Measurements from ENCODE around the gene FAF2.
"Not testable (repeated sequence)": the region's sequence is repeated elsewhere in the genome, so short reads cannot be mapped to it uniquely, and the experiment has no call there.

FAF2 gene

DNA sequence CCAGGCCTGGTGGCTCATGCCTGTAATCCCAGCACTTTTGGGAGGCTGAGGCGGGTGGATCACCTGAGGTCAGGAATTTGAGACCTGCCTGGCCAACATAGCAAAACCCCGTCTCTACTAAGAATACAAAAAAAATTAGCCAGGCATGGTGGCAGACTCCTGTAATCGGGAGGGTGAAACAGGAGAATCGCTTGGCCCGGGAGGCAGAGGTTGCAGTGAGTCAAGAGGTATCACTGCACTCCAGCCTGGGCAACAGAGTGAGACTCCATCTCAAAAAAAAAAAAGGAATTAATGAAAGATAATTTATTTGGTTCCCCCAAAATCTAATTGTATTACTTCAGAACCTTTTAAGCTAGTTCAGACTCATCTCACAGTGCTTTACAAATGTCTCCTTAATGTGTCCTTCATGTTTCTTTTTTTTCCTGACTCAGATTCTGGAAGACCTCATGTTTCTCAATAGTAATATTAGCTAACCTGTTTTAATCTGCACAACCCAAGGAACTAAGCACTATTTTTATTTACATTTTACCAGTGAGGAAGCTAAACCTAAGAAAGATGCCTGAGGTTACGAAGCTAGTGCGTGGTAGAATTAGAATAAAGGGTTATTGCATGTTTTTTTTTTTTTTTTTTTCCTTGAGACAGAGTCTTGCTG is 15.1 kb downstream of the FAF2 start:
- no peak for DNase-seq

DNA sequence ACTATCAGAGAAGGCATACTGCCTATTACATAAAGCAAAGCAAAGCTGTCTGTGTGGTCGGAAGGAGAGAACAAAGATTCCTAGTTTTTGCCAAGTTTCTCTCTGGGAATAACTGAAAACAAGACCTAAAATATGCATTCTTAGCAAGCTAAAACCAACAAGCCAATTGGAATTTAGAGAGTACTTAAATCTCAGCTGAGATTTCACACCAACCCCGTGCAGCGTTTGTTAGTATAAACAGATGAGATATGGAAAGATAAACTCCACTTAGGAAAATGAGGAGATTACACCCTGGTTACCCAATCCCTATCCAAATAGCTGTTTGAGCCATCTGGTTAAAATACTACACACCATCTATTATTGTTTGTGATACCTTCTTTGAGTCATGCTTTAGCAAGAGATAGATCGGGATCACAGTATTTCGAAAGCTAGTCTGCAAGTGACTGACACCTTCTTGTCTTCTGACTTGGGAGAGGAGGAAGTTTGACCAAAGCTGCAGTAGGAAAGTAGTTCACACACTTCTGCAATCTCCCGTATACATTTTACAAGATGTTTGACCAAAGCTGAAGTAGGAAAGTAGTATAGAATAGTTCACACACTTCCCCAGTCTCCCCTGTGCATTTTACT is 18.2 kb downstream of the FAF2 start:
- DNase-seq, result no peak

DNA sequence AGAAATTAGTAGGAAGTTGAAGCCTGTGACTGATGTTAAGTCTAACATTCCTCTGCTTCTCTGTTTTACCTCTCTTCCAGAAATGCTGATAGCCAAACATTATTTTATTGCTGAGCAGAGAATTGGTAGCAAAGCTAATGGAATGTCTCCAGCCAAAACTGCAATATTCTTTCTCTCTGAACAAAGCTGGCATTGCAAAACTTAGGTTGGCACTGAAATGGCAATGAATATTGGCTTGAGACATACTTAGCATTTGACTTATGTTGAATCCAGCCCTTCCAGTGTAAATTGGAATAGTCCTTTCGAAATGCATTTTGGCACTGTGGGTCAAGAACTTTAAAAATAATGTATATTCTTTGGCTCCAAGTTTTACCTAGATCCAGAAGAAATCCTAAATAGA is 21.1 kb downstream of the FAF2 start:
- DNase-seq, result no peak

DNA sequence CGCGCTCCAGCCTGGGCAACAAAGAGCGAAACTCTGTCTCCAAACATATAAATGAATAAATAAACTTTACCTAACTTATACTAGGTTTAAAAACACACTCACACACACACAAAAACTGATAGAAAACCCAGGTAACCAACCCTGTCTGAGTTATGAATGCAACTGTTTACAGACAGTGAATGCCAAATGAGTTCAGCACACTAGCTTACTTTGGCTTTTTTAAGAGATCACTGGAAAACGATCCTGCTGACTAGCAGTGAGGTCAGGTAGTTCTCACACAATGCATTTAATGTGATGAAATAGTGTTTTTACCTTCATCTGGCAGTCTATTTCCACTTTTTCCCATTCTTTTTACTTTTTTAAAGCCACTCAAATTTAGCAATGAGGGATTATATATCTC is 22.4 kb downstream of the FAF2 start:
- DNase-seq, result no peak

DNA sequence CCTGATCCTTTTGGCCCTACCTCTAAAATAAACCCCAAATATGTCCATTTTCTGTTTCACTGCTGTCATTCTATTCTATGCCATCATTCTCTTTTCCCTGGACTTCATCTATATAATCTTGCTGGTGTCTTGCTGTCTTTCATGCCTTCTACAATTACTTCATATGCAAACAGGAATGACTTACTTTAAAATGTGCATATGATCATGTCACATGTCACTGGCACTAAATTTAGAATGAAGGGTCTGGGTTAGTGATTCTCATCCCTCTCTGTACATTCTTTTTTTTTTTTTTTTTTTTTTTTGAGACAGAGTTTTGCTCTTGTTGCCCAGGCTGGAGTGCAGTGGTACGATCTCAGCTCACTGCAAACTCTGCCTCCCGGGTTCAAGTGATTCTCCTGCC is 22.9 kb downstream of the FAF2 start:
- DNase-seq, result no peak

DNA sequence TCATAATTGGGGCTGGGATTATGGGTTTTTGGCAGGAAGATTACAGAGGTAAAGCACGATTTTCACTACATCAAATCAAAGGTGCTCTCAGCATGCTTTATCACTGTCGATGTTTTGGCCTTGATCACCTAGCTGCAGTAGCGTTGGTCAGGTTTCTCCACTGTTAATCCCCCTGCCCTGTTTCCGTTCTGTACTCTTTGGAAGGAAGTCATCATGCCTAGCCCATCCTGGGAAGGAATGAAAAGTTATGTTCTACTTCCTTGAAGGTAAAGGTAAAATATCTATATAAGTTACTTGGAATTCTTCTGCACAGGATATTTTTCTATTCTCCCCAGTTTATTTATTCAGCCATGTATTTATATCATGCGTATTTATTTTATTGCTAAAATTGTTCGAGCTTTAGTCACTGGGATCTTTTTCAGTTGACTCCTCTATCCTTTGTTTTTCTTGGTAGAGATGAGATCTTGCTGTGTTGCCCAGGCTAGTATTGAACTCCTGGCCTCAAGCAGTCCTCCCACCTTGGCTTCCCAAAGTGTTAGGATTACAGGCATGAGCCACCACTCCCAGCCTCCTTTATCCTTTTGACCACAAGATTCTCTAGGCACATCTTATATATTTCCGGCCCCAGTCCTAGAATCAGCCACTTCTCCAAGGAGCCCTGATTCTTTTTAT is 25.3 kb downstream of the FAF2 start:
- DNase-seq, result no peak

DNA sequence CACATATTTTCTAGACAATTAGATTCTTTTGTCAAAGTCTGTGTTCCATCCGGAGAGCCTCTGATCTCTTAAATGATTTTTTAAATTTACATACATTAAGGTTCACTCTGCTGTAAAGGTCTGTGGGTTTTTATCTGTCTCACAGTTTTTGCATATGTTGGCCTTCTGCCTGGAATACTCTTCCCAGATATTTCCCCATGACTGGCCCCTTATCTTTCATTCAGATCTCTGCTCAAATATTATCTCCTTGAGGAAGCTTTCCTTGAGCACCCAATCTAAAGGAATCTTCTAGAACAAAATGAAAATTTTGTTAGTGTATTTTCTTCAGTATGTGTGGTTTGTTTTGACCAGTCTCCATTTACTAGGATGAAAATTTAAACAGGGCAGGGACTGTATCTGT is 26.3 kb downstream of the FAF2 start:
- no peak for DNase-seq

DNA sequence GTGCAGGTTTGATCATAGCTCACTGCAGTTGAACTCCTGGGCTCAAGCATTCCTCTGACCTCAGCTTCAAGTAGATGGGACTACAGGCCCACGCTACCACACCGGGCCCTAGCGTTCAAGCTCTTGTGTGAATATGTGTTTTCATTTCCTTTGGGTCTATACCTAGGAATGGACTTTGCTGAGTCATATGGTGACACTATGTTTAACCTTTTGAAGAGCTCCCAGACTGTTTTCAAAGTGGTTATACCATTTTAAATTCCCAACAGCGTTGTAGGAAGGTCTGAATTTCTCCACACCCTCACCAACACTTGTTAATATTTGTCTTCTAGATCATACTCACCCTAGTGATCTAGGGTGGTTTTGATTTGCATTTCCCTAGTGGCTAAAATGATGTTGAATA is 33.5 kb downstream of the FAF2 start:
- DNase-seq, result no peak

DNA sequence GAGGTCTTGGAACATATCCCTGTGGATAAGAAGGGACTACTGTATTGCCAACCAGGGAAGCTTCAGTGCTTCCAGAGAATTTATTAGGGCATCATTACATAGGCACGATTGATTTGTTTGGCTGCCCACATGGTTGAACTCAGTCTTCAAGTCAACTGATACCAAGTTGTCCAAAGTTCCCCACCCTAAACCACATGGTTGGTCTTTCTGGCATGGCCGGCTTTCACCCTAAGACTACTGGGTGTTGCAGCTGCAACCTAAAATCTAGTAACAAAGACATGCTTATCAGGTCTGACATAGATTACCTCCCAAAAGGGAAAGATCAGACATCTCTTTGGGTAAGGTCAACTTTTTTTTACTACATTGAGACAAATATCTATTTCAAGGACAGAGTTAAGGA is 37.0 kb downstream of the FAF2 start:
- no peak for DNase-seq

DNA sequence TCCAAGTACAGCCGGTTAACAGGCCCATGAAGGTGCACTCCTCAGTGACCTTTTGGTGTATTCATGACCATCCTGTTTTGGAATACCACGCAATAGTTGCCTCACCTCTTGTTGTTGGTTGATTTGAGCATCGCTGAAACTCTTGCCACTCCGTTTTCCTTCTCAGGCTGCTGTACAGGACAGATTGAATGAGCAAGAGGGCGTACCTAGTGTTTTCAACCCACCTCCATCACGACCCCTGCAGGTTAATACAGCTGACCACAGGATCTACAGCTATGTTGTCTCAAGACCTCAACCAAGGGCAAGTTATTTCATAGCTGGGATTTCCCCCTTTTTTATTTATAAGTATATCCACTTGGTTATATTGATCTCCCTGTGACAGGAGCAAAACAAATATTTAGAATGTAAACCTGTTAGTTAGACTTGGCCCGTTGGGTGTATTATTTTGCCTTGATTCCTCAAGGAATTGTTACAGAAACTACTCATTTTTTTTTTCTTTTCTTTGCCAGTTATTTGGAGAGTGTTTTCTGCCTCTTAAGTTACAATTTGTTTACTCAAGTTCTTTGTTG is 38.1 kb downstream of the FAF2 start:
- no peak for DNase-seq

DNA sequence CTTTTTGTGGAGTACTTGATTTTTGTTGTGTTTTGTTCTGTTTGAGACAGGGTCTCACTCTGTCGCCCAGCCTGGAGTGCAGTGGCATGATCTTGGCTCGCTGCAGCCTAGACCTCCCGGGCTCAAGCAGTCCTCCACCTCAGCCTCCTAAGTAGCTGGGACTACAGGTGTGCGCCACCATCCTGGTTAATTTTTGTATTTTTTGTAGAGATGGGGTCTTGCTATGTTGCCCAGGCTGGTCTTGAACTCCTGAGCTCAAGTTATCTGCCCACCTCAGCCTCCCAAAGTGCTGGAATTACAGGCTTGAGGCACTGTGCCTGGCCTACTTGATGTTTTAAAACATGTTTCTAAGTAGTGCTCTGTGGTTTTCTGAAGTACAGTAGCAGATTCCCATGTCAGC is 39.0 kb downstream of the FAF2 start:
- not testable (repeated sequence) for DNase-seq

DNA sequence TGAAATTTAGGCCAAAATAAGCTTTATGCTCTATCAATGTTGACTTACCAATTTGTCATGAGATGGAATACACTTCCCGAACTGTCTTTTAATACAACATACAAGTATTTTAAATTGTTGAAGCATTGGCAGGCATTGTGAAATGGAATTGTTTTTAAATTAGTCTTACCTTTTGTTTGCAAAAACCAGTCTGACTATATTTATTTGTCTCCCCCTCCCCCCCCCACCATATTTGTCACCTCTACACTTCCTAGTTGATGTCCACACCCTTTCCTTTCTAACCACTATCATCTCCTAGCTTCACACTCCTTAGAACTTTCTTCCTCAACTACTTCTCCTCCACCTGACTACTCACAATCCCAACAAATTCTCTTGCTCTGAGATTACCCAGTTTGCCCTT is 40.9 kb downstream of the FAF2 start:
- no peak for DNase-seq

DNA sequence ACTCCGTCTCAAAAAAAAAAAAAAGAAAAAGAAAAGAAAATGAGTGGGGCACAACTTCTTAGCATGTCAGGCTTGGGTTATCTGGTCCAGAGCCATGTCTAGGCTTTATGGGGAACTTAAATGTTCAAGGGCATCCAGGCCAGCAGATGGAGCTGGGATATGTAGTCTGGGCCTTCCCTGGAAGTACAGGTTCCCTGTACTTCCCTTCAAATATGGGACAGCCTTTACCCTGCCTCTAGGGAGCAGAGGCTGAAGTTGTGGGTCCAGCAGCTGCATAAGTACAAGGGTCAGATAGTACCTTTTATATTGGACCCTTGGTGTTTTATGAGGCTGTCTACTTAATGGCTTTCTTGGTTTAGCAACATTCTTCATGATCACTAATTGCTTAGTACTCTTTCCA is 42.1 kb downstream of the FAF2 start:
- no peak for DNase-seq

DNA sequence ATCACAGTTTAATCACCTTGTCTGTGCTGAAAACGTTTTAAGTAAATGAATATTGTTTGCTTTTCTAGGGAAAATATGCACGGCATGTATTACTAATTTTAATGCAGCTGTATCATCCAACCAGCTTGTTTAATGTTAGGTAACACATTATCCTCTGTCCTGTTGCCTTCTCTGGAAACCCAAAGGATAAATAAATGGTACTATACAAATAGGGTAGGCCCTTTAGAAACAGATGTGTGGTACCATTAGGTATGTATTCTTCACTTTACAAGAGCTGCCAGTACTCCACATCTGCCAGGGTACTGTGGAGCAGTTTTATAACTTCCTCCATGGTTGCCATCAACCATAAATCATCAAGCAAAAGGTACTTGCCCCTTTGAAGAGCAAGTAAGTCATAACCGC is 42.9 kb downstream of the FAF2 start:
- DNase-seq, result no peak

DNA sequence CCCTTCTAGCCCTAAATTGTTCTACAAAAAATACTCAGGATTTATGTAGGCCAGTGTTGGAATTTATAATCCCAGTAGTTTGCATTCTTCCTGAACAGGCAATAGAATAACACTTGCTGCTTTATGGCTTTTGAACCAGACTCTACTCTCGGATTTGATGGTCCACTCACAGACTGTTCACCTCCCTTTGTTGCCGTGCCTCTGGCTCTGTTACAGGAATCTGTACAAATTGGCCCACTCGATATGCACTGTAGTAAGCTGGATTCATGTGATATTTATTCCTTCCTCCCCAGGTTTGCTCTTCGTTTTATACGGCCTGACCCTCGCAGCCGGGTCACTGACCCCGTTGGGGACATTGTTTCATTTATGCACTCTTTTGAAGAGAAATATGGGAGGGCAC is 43.7 kb downstream of the FAF2 start:
- DNase-seq, result no peak

DNA sequence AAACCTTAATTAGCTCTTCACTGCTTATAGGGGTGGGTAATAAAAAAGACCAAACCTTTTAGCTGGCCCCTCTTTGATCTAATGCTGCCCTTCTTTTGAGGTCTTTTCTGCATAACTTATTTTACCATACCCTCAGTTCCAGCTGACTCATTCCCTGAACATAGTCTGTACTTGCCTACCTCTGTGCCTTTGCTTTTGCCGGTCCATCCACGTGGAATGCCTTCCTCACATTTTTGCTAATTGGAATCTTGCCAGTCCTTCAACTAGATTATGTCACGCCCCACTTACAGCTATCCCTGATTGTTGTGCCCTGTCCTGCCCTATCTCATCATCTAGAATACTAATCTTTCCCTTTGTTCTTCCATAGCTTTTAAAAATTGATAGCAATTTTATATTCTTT is 44.2 kb downstream of the FAF2 start:
- no peak for DNase-seq

DNA sequence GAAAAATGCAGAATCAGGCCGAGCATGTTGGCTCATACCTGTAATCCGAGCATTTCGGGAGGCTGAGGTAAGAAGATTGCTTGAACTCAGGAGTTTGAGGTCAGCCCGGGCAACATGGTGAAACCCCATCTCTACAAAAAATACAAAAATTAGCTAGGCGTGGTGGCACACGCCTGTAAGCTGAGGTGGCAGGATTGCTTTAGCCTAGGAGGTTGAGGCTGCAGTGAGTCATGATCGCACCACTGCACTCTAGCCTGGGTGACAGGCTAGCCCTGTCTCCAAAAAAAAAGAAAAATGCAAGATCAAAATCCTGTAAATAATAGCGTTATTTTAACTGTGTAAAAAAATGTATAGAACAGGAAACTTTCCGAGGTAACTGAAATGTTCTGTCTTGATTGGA is 49.7 kb downstream of the FAF2 start:
- no peak for DNase-seq

DNA sequence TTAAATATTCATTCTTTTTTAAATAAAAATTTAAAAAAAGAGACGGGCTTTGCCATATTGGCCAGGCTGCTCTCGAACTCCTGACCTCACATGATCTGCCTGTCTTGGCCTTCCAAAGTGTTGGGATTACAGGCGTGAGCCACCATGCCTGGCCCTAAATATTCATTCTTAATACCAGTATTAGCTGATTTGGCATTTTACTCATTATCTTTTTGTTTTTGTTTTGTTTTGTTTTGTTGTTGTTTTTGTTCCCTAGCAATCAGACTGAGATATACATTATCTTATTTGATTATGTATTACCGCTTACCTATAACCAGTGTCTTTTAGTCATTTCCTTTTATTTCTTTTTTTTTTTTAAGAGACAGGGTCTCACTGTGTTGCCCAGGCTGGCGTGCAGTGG is 51.1 kb downstream of the FAF2 start:
- no peak for DNase-seq

DNA sequence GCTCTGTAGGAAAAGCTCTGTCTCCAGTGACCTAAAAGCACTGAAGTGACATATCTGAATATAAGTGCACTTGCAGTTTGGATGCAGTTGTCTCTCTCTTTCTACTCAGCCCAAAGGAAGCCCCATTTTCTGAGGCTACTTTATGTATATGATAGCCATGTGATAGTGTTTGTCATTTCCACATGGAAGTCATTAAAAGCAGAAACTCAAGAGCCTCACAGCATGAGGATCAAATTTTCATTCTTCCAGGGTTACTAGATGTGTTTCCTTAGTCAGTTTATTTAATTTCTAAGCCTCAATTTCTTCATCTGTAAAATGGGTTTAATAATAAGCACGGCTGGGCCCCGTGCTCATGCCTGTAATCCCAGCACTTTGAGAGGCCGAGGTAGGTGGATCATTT is 52.3 kb downstream of the FAF2 start:
- DNase-seq, result no peak

DNA sequence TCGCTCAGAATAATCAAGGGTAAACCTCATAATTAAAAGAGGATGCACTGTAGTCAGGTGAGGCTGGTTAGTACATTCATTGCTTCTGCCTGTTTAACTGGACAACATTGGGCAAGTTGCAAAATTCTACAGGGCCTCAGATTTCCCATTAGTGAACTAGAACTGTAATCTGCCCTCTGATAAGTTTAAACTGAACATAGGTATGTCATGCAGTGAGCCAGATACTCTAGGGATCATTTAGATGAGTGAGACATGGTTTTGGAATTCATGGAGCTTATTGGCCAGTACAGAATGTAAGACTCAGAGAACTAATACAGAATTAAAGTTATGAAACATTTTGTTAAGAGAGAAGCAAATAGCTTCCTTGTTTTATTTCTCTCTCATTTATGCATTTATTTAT is 53.1 kb downstream of the FAF2 start:
- DNase-seq, result no peak

DNA sequence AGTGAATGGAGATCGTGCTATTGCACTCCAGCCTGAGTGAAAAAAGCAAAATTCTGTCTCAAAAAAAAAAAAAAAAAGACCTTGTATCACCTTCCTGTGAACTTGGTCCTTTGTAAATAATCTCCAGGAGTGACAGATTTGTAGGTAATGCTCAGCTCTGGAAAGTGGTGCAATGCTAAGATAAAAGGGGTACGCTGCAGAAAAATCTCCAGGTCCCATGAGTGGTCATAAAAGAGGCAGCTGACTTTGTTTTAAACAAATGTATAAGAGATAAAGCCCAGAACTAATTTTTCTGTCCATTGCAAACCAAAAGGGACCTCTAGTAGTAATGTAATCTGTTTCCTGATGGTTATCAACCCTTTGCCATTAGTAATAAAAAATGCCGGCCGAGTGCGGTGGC is 55.3 kb downstream of the FAF2 start:
- no peak for DNase-seq

DNA sequence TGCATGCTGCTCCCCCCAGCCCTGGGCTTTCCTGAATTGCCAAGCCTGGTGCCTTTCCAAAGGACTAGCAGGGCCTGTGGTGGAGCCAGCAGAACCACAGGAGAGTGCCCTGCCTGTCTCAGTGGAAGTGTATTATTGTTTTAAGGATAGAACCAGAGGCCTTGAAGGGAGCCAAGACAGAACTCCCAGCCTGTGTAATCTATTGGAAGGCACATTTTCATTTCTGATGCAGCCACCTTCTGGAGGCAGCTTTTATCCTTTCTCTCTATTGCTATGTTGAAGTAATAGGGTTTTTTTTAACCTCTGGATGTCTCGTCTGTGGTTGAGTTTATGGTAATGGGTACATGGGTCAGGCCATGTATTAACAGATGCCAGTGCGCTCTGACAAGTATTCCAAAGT is 59.7 kb downstream of the FAF2 start:
- DNase-seq, result no peak

DNA sequence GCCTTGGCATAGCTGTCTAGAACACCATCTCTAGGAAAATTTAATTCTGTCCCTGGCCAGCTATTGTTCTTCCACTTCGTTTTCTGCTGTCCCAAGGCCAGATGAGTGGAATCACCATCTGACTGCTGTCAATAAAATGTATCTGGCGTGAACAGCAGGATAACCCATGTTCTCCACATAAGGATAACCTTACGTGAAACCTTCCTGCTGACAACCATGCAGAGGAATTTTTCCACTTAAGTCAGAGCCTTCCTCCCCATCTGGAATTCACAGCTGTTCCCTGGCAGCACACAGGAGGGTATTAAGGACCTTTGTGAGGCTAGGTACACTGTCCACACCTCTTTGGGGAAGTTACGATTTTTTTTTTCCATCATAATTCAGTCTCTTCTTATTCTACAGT is 60.4 kb downstream of the FAF2 start:
- no peak for DNase-seq

DNA sequence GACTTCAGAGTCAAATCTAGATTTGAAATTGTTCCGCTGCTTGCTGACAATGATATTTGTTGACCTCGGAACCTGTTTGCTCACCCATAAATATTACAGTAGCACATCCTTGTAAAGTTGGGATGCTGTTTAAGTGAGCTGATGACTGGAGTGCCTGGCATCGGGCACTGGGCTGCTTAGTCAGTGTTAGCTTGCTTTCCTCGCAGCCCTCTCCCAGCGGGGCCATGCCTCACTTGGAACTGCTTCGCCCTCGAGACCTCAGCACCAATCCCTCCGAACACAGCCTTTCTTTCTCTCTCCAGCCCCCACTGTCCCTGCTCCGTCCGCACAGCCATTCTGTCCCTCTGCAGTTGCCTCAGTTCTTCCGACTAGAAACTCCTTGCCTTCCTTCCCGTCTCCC is 65.6 kb downstream of the FAF2 start:
- no peak for DNase-seq

Measured in RPMI8226 (cell line).